IMR-90 (cell line): ENCODE results near the gene PRKACB. TPM values are rescaled to one million over a fixed set of nuclear protein-coding genes. Genes with fewer than 3 reads are reported as not detected.
A peak's percentile ranks its signal among the peaks of the same experiment; 100 is the strongest.

ENCODE experiments used
- ATAC-seq: fragments of 200-7000 bp; cut with Tn5 transposase; 2 replicates; pipeline ENCODE4 v1.9.1; 2020; ENCODE audit warnings: low read depth, mild to moderate bottlenecking, moderate library complexity
- BruUV-seq: library from RNA; stranded (reverse); fragments of 400-500 nt; replicated peaks from 2 replicates; lab custom pipeline; 2021; lab: Mats Ljungman, UMichigan
- CTCF ChIA-PET: fragments of 300-600 bp; formaldehyde crosslinking; extraction: SDS; loops from one replicate; lab custom pipeline; 2021; ENCODE audit warnings: antibody characterized with exemption; lab: Yijun Ruan, JAX
- POLR2A ChIA-PET: fragments of 300-600 bp; sonication (Branson Sonifier 250); formaldehyde crosslinking; loops from one replicate; lab custom pipeline; 2022; ENCODE audit warnings: antibody characterized with exemption; ENCODE audit not compliant: unreplicated experiment; lab: Charles Lee
- DNase-seq: peaks from one replicate; pipeline ENCODE4 v3.0.0; 2013
- H2AFZ ChIP-seq: replicated peaks from 2 replicates; pipeline ENCODE3; 2013; ENCODE audit warnings: low read length, mild to moderate bottlenecking; ENCODE audit not compliant: poor library complexity
- H2AK5ac ChIP-seq: 2 replicates; pipeline ENCODE4 v1.6.1; 2013; ENCODE audit warnings: low read depth, low read length, inconsistent platforms
- H2AK9ac ChIP-seq: replicated peaks from 2 replicates; pipeline ENCODE3; 2013; ENCODE audit warnings: mild to moderate bottlenecking, low read depth, low read length, moderate library complexity; ENCODE audit not compliant: poor library complexity
- H2BK120ac ChIP-seq: 2 replicates; pipeline ENCODE4 v1.6.1; 2013; ENCODE audit warnings: low read depth, low read length, inconsistent platforms
- H2BK15ac ChIP-seq: 3 replicates; pipeline ENCODE4 v1.6.1; 2013; ENCODE audit warnings: low read depth, low read length, inconsistent platforms
- H2BK20ac ChIP-seq: 2 replicates; pipeline ENCODE4 v1.6.1; 2013; ENCODE audit warnings: low read depth, mild to moderate bottlenecking, inconsistent platforms, low read length, moderate library complexity
- H2BK5ac ChIP-seq: 2 replicates; pipeline ENCODE4 v1.6.1; 2013; ENCODE audit warnings: mild to moderate bottlenecking, low read depth, low read length, inconsistent platforms; ENCODE audit not compliant: poor library complexity, severe bottlenecking
- H3K14ac ChIP-seq: replicated peaks from 2 replicates; pipeline ENCODE4 v1.6.1; 2013; ENCODE audit warnings: low read depth, low read length, inconsistent platforms
- H3K18ac ChIP-seq: 2 replicates; pipeline ENCODE4 v1.6.1; 2013; ENCODE audit warnings: low read depth, low read length, control low read depth
- H3K23ac ChIP-seq: 2 replicates; pipeline ENCODE4 v1.6.1; 2013; ENCODE audit warnings: low read depth, low read length, inconsistent platforms
- H3K27ac ChIP-seq: 2 replicates; pipeline ENCODE4 v1.5.1; 2013; ENCODE audit warnings: mild to moderate bottlenecking, control low read depth, low read length; ENCODE audit not compliant: insufficient read depth
- H3K27me3 ChIP-seq: 2 replicates; pipeline ENCODE4 v1.6.1; 2013; ENCODE audit warnings: low read length; ENCODE audit not compliant: control insufficient read depth, insufficient read depth
- H3K36me3 ChIP-seq: 2 replicates; pipeline ENCODE4 v1.6.1; 2013; ENCODE audit warnings: low read length, mixed read lengths; ENCODE audit not compliant: control insufficient read depth, insufficient read depth
- H3K4ac ChIP-seq: 2 replicates; pipeline ENCODE4 v1.6.1; 2013; ENCODE audit warnings: low read depth, low read length, inconsistent platforms
- H3K4me1 ChIP-seq: 2 replicates; pipeline ENCODE4 v1.6.1; 2013; ENCODE audit warnings: low read length, mixed read lengths; ENCODE audit not compliant: control insufficient read depth, insufficient read depth
- H3K4me2 ChIP-seq: 2 replicates; pipeline ENCODE4 v1.6.1; 2013; ENCODE audit warnings: low read depth, mild to moderate bottlenecking, control low read depth, low read length, moderate library complexity
- H3K4me3 ChIP-seq: 2 replicates; pipeline ENCODE4 v1.5.1; 2013; ENCODE audit warnings: low read depth, mild to moderate bottlenecking, control low read depth, low read length, moderate library complexity; ENCODE audit not compliant: insufficient read depth
- H3K56ac ChIP-seq: 2 replicates; pipeline ENCODE4 v1.6.1; 2013; ENCODE audit warnings: low read length, inconsistent platforms; ENCODE audit not compliant: insufficient read depth; ENCODE audit errors: extremely low read depth
- H3K79me1 ChIP-seq, 2 experiments: 2 replicates each; pipeline ENCODE4 v1.6.1; 2013; ENCODE audit warnings: low read length in 2 of 2, inconsistent platforms in 1 of 2, low read depth in 1 of 2
- H3K9ac ChIP-seq: 2 replicates; pipeline ENCODE4 v1.6.1; 2013; ENCODE audit warnings: low read depth, low read length, control low read depth
- H3K9me1 ChIP-seq: 2 replicates; pipeline ENCODE4 v1.6.1; 2013; ENCODE audit warnings: low read length, inconsistent platforms; ENCODE audit not compliant: insufficient read depth
- H3K9me3 ChIP-seq: 2 replicates; pipeline ENCODE4 v1.6.1; 2013; ENCODE audit warnings: low read length; ENCODE audit not compliant: control insufficient read depth, insufficient read depth
- H4K20me1 ChIP-seq: 2 replicates; pipeline ENCODE4 v1.6.1; 2013; ENCODE audit warnings: low read length, inconsistent platforms; ENCODE audit not compliant: insufficient read depth
- H4K5ac ChIP-seq: 2 replicates; pipeline ENCODE4 v1.6.1; 2013; ENCODE audit warnings: mild to moderate bottlenecking, low read depth, low read length, control low read depth
- H4K8ac ChIP-seq, 2 experiments: 2 replicates each; pipeline ENCODE4 v1.6.1; 2013; ENCODE audit warnings: low read depth in 2 of 2, low read length in 2 of 2, control low read depth in 1 of 2, inconsistent platforms in 1 of 2
- H4K91ac ChIP-seq: 2 replicates; pipeline ENCODE4 v1.6.1; 2013; ENCODE audit warnings: low read depth, low read length, inconsistent platforms; ENCODE audit not compliant: insufficient read depth
- CEBPB ChIP-seq: IDR thresholded peaks from 2 replicates; pipeline ENCODE4 v1.6.1; 2012; ENCODE audit warnings: low read depth, low read length, improper control_type of control experiment
- MAZ ChIP-seq: IDR thresholded peaks from 2 replicates; pipeline ENCODE4 v1.6.1; 2012; ENCODE audit warnings: low read depth, mild to moderate bottlenecking, low read length, improper control_type of control experiment, moderate library complexity, borderline replicate concordance
- NFE2L2 ChIP-seq: fragments of 150-350 bp; IDR thresholded peaks from 2 replicates; pipeline ENCODE4 v1.6.1; 2016; ENCODE audit warnings: low read depth, mild to moderate bottlenecking, low read length
- USF2 ChIP-seq: fragments of 150-350 bp; IDR thresholded peaks from 2 replicates; pipeline ENCODE4 v1.6.1; 2017; ENCODE audit warnings: mild to moderate bottlenecking, antibody characterized with exemption, low read length, low read depth
- WGBS, 2 experiments: methylation state at CpG; one replicate each; pipeline versions ENCODE4 v1.1.5 to v1.1.7; 2013; ENCODE audit warnings: missing lambda C conversion rate in 2 of 2; ENCODE audit not compliant: insufficient read length in 1 of 2; ENCODE audit errors: extremely low coverage in 2 of 2; 5-methylcytosine and 5-hydroxymethylcytosine counted together
- dilution Hi-C: fragments of 300-500 bp; cut with HindIII; formaldehyde crosslinking; loops from one replicate; pipeline ENCODE4 v1.14.3; 2018; ENCODE audit warnings: low sequenced_read_pairs; ENCODE audit not compliant: unreplicated experiment
- in situ Hi-C: fragments of 300-500 bp; cut with MboI; formaldehyde crosslinking; loops from 3 replicates; pipeline ENCODE4 v1.14.3; 2019; ENCODE audit warnings: low sequenced_read_pairs, inconsistent platforms, mixed read lengths
- intact Hi-C: fragments of 100-400 bp; cut with micrococcal nuclease; formaldehyde crosslinking; loops from 2 replicates; pipeline ENCODE4 v1.10.0; 2022
- polyA plus RNA-seq, 3 experiments: library from polyadenylated mRNA; depleted of rRNA; stranded (reverse); fragments of >200 nt; gene quantifications; 2 replicates each; pipeline ENCODE4 v1.2.3, GENCODE V29; 2012; ENCODE audit warnings: low replicate concordance in 1 of 3
- total RNA-seq: library from RNA; depleted of rRNA; stranded (reverse); fragments of >200 nt; gene quantifications from 2 replicates; pipeline ENCODE4 v1.2.3, GENCODE V29; 2012

PRKACB gene
- total and polyA plus RNA-seq, 2 of the 4 experiments (the other 2 are of a cell fraction) = 8.2 to 8.3 TPM

GRCh38 chr1:84117868-84118267 lies 26.2 kb upstream of the PRKACB start:
- H3K4ac ChIP-seq = peak overlapping the region; percentile 45; the same call in 1 of the 2 replicates
- BruUV-seq = no TSS peak
- no peak overlapping the region for H2AFZ ChIP-seq
- no peaks in the 10 kb centered on the region for H4K20me1 ChIP-seq
- peak overlapping the region; percentile 70; the same call in 1 of the 3 replicates for H2BK15ac ChIP-seq
- H3K9ac ChIP-seq = no peak overlapping the region
- no peak overlapping the region for H3K4me3 ChIP-seq
- ChIA-PET POLR2A (interaction anchor here (0.6 kb wide), 1 partner anchor 802 kb away, joined by 3 read pairs; no protein-coding TSS in a partner anchor), CTCF (no interaction called here)
- intact Hi-C loops = no loop called here
- no peaks in the 10 kb centered on the region for H3K27me3 ChIP-seq
- TF ChIP-seq NFE2L2 (no peak), MAZ (no peak), CEBPB (peak; percentile 85), USF2 (no peak)
- no peak overlapping the region for H3K4me2 ChIP-seq
- dilution Hi-C loops = no loop called here
- in situ Hi-C loops = no loop called here
- no peak overlapping the region for H2AK9ac ChIP-seq
- no peak overlapping the region for H2BK20ac ChIP-seq
- H4K8ac ChIP-seq = peak overlapping the region in 1 of 2 experiments; percentile 79; a peak in 2 of 4 replicates
- H2BK120ac ChIP-seq = peak overlapping the region; percentile 25; the same call in 1 of the 2 replicates
- peak overlapping the region; percentile 59; the same call in 1 of the 2 replicates for H4K91ac ChIP-seq
- WGBS, 2 experiments = no CpG with 5 or more reads among the region's 1 CpG
- no peaks in the 10 kb centered on the region for H3K36me3 ChIP-seq
- H3K14ac ChIP-seq = peak overlapping the region; percentile 74
- no peak overlapping the region; the same call in 1 of the 2 replicates for H4K5ac ChIP-seq
- H2BK5ac ChIP-seq = peak overlapping the region; percentile 76
- peaks cover 3% of the 10 kb centered on the region for H3K4me1 ChIP-seq
- peak; percentile 63 for ATAC-seq
- no peaks in the 10 kb centered on the region for H3K9me3 ChIP-seq
- H3K56ac ChIP-seq = no peak overlapping the region
- peaks cover 2 to 11% of the 10 kb centered on the region in 2 experiments; a peak in 2 of 4 replicates for H3K79me1 ChIP-seq
- peak; percentile 78 for DNase-seq
- no peaks in the 10 kb centered on the region for H3K9me1 ChIP-seq
- peak overlapping the region; percentile 51; the same call in 1 of the 2 replicates for H2AK5ac ChIP-seq
- H3K23ac ChIP-seq = no peak overlapping the region
- no peak overlapping the region; the same call in 1 of the 2 replicates for H3K27ac ChIP-seq
- peak overlapping the region; percentile 42; the same call in 1 of the 2 replicates for H3K18ac ChIP-seq
